WTC11 (cell line): Measurements from ENCODE around the gene NOTCH4.

ENCODE experiments used
- CREM ChIP-seq: sonication (generic); formaldehyde crosslinking; IDR thresholded peaks from 2 replicates; pipeline ENCODE4 v1.8.1; 2022; ENCODE audit warnings: mild to moderate bottlenecking, missing genetic modification reagents, moderate library complexity
- ETV6 ChIP-seq: sonication (generic); formaldehyde crosslinking; IDR thresholded peaks from 2 replicates; pipeline ENCODE4 v1.8.1; 2022; ENCODE audit warnings: mild to moderate bottlenecking, missing genetic modification reagents
- TF ChIP-seq, protein P1 (sequence below): sonication (generic); formaldehyde crosslinking; IDR thresholded peaks from 2 replicates; pipeline ENCODE4 v1.8.0; 2022; ENCODE audit warnings: mild to moderate bottlenecking, missing genetic modification reagents
- TF ChIP-seq, protein P2 (sequence below): sonication (generic); formaldehyde crosslinking; IDR thresholded peaks from 2 replicates; pipeline ENCODE4 v1.8.0; 2022; ENCODE audit warnings: mild to moderate bottlenecking, missing genetic modification reagents
- TF ChIP-seq, protein P3 (sequence below): fragments of 200-600 bp; IDR thresholded peaks from 2 replicates; pipeline ENCODE4 v1.8.0; 2022; ENCODE audit warnings: antibody characterized with exemption

DNA sequence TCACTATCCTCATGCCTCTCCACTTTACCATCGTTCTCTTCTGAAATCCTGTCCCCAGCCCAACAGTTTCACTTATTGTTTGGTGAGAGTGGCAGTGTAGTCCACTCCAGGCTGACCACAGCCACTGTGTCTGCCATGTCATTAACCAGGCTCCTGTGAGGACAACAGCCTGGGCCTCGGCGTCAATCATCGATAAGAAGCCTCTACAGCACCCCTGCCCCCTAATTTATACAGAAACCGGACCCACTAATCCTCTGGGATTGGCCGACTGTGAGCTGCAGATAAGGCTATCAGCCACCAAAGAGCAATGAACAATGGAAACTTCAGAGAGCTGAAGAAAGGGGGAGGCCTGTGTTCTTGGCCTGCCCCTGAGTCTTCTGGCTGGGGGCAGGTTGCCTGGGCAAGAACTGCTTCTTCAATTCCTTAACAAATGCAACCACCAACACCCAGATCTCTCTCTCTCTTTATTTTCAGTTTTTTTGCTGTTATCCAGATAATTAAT is 56.1 kb downstream of the NOTCH4 start:
- TF ChIP-seq CREM (CRISPR knock-in tag) (no peak), ETV6 (CRISPR knock-in tag) (no peak)
- TF ChIP-seq, protein P1, sequence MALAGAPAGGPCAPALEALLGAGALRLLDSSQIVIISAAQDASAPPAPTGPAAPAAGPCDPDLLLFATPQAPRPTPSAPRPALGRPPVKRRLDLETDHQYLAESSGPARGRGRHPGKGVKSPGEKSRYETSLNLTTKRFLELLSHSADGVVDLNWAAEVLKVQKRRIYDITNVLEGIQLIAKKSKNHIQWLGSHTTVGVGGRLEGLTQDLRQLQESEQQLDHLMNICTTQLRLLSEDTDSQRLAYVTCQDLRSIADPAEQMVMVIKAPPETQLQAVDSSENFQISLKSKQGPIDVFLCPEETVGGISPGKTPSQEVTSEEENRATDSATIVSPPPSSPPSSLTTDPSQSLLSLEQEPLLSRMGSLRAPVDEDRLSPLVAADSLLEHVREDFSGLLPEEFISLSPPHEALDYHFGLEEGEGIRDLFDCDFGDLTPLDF (CRISPR knock-in tag) = no peak
- TF ChIP-seq, protein P2, sequence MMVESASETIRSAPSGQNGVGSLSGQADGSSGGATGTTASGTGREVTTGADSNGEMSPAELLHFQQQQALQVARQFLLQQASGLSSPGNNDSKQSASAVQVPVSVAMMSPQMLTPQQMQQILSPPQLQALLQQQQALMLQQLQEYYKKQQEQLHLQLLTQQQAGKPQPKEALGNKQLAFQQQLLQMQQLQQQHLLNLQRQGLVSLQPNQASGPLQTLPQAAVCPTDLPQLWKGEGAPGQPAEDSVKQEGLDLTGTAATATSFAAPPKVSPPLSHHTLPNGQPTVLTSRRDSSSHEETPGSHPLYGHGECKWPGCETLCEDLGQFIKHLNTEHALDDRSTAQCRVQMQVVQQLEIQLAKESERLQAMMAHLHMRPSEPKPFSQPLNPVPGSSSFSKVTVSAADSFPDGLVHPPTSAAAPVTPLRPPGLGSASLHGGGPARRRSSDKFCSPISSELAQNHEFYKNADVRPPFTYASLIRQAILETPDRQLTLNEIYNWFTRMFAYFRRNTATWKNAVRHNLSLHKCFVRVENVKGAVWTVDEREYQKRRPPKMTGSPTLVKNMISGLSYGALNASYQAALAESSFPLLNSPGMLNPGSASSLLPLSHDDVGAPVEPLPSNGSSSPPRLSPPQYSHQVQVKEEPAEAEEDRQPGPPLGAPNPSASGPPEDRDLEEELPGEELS (CRISPR knock-in tag) = no peak
- TF ChIP-seq, protein P3, sequence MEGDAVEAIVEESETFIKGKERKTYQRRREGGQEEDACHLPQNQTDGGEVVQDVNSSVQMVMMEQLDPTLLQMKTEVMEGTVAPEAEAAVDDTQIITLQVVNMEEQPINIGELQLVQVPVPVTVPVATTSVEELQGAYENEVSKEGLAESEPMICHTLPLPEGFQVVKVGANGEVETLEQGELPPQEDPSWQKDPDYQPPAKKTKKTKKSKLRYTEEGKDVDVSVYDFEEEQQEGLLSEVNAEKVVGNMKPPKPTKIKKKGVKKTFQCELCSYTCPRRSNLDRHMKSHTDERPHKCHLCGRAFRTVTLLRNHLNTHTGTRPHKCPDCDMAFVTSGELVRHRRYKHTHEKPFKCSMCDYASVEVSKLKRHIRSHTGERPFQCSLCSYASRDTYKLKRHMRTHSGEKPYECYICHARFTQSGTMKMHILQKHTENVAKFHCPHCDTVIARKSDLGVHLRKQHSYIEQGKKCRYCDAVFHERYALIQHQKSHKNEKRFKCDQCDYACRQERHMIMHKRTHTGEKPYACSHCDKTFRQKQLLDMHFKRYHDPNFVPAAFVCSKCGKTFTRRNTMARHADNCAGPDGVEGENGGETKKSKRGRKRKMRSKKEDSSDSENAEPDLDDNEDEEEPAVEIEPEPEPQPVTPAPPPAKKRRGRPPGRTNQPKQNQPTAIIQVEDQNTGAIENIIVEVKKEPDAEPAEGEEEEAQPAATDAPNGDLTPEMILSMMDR = no peak
